T-helper 1 cell treated with Interleukin-12 subunit alpha and Interleukin-12 subunit beta and Interleukin-4 antibody, amounts not matched to agents 30 ng/mL and 1 ng/mL, for 36 hours (primary cell): ENCODE measurements around the gene EXOC8. TPM values are rescaled to one million over a fixed set of nuclear protein-coding genes. Genes with fewer than 3 reads are reported as not detected.

Experiments used
- intact Hi-C: fragments of 100-400 bp; cut with micrococcal nuclease; formaldehyde crosslinking; loops from one replicate; pipeline ENCODE4 v1.15.1; 2024
- total RNA-seq: library from RNA; stranded (reverse); gene quantifications from 2 replicates; pipeline ENCODE4 v1.2.3, GENCODE V29; 2022

Gene EXOC8, protein sequence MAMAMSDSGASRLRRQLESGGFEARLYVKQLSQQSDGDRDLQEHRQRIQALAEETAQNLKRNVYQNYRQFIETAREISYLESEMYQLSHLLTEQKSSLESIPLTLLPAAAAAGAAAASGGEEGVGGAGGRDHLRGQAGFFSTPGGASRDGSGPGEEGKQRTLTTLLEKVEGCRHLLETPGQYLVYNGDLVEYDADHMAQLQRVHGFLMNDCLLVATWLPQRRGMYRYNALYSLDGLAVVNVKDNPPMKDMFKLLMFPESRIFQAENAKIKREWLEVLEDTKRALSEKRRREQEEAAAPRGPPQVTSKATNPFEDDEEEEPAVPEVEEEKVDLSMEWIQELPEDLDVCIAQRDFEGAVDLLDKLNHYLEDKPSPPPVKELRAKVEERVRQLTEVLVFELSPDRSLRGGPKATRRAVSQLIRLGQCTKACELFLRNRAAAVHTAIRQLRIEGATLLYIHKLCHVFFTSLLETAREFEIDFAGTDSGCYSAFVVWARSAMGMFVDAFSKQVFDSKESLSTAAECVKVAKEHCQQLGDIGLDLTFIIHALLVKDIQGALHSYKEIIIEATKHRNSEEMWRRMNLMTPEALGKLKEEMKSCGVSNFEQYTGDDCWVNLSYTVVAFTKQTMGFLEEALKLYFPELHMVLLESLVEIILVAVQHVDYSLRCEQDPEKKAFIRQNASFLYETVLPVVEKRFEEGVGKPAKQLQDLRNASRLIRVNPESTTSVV
- 22.6 and 23.5 TPM in 2 replicates for total RNA-seq

- intact Hi-C loops: loop anchor here (1.0 to 5.0 kb wide), 15 partner anchors 21 to 1995 kb away; partner anchors contain the start of genes C1orf198, CCSAP, COG2 and EGLN1
Measured at GRCh38 chr1:231337472-231338269, at the start of gene EXOC8. Gene EXOC8 (minus strand): TSS chr1:231337852. CDS start chr1:231337745, 107 bp downstream.

GRCh38 chr1:231386466-231386865 is 48.8 kb upstream of the EXOC8 start:
- intact Hi-C loops: no loop called here

DNA sequence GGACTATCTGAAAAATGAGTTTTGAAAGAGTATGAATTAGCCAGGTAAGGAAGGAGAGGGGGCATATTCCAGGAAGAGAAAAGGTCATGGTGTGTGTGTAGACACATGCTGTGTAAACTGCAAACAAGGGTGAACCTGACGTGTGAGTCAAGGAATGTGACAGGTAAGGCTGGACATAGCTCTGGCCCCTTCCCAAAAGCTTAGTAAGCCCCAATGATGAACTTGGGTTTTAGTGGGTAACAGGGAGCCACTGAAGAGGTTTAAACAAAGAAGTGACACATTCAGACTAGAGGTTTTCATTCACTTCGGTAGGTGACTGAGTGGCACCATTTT is 47.7 kb upstream of the EXOC8 start:
- intact Hi-C loops: no loop called here

- intact Hi-C loops: no loop called here
Measured at GRCh38 chr1:231384696-231385415, 47.2 kb upstream of the EXOC8 start.

- intact Hi-C loops: no loop called here
Measured at GRCh38 chr1:231383159-231383860, 45.7 kb upstream of the EXOC8 start.

DNA sequence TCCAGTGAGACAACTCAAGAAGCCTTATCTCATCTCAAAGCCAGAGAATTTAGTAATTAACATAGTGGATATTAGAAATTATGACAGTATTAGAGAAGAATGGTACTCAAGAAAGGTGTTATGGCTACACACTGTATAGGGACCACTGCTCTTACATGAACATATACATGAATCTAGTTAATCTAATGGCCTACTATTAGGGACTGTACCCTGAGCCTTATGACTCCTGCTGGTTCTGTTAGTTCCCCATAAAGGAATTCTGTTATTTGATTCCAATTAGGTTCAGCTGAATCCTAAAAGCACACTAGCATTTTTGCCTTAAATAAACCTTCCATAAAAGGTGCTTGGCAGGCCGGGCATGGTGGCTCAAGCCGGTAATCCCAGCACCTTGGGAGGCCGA is 44.8 kb upstream of the EXOC8 start:
- intact Hi-C loops: no loop called here

- intact Hi-C loops: no loop called here
Measured at GRCh38 chr1:231381729-231382128, 44.1 kb upstream of the EXOC8 start.

DNA sequence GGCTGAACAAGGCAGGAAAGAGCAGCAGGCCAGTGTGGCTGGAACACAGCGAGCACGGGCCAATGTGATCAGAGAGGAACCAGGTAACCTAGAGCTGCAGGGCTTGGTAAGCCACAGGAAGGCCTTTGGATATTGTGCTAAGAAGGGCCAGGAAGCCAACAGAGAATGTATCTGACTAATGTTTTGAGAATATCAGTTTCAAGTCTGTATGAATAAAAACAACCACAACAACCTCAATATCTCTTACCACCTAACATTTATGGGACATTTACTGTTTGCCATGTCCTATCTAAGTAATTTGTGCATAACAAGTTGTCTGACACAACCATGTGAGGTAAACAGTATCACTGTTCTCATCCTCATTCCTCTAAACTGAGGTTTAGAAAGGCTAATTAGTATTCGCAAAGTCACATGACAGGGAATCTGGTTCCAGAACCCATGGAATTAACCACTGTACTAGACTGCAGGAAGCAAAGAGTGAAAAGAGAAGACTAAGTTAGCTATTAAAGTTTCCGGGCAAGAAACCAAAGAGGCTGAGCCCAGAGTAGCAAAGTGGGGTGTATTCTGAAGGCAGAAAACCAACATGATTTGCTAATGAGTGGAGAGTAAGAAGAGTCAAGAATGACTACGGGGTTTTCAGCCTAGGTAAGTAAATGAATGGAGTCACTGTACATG is 39.4 kb upstream of the EXOC8 start:
- intact Hi-C loops: loop anchor here (1.0 kb wide), 2 partner anchors 43 to 83 kb away; no protein-coding TSS in a partner anchor

DNA sequence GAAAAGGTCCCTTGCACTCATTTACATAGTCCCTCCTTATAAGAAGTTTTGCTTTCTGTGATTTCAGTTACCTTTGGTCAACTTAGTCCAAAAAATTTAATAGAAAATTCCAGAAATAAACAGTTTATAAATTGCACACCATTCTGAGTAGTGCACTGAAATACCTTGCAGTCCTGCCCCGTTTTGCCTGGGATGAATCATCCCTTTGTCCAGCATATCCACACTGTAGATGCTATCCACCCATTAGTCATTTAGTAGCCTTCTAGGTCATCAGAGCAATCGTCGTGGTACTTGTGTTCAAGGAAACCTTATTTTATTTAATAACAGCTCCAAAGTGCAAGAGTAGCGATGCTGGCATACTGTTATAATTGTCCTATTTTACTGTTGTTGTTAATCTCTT is 38.4 kb upstream of the EXOC8 start:
- intact Hi-C loops: no loop called here

DNA sequence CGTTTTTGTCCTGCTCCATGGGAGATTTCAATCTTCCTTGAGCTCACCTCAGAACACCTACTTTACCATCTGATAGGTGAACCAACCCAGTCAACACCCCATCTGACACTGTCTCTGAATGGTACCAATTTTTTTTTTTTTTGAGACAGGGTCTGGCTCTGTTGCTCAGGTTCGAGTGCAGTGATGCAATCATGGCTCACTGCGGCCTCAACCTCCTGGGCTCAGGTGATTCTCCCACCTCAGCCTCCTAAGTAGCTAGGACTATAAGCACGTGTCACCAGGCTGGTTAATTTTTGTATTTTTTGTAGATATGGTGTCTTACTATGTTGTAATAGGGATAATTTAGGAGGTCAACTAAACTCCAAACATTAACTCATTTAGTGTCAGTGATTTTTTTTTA is 36.7 kb upstream of the EXOC8 start:
- intact Hi-C loops: no loop called here

DNA sequence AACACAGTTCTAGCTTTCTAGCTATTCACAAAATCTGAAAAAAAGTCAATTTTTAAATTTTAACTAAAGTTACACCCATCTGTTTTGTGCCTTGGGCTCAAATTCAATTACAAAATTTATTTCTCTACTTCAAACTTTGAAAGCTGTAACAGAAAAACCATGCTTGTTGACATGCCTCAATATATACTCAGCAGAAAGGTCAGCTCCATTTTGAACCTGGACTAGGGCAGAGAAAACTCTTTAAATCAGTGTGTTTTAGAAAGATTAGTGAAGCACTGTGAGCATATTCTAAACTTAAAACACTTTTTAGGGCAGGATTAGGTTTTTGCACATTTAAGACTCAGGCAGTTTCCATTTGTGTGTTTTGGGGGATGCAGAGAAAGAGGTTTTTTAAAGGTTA is 34.8 kb upstream of the EXOC8 start:
- intact Hi-C loops: no loop called here

GRCh38 chr1:231369282-231369681 is 31.6 kb upstream of the EXOC8 start:
- intact Hi-C loops: no loop called here

GRCh38 chr1:231364192-231364591 is 26.5 kb upstream of the EXOC8 start:
- intact Hi-C loops: no loop called here

DNA sequence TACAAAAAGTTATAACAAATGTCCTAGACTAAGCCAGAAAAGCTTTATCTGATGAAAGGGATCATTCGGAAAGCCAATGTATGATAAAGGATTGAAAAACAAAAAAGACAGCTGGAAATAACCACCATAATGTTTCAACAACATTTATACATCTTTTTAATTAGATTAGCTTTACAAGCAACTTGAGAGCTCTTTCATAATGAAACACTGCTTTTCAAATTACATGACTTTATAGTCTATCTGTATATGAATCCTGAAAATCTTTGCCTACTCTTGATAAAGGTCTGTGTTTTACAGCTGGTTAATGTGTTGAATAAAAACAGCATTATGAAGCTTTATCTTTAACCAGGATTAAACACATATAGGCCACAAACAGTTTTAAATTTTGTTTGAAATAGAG is 26.0 kb upstream of the EXOC8 start:
- intact Hi-C loops: no loop called here

- intact Hi-C loops: no loop called here
Measured at GRCh38 chr1:231362325-231362724, 24.7 kb upstream of the EXOC8 start.

DNA sequence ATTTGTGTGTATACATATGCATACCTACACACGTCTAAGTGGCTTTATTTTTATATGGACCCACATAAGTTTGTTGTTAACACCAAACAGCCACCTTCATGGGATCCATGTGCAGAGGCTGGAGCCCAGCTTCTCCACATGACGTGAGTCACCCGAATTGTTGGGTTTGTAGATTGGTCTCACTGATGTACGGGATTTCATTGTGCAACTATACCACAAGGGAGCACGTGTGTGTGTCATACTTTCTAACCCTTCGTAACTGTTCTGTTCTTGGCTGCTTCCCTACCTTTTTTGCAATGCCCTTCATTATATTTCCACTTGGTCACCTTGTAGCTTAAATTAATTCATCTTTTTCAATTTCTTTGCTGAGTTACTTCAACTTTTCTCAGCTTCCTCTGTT is 21.5 kb upstream of the EXOC8 start:
- intact Hi-C loops: no loop called here

GRCh38 chr1:231357831-231358354 is 20.2 kb upstream of the EXOC8 start:
- intact Hi-C loops: loop anchor here (1.0 kb wide), 7 partner anchors 20 to 448 kb away; partner anchors contain the start of genes EGLN1, SPRTN and TSNAX

DNA sequence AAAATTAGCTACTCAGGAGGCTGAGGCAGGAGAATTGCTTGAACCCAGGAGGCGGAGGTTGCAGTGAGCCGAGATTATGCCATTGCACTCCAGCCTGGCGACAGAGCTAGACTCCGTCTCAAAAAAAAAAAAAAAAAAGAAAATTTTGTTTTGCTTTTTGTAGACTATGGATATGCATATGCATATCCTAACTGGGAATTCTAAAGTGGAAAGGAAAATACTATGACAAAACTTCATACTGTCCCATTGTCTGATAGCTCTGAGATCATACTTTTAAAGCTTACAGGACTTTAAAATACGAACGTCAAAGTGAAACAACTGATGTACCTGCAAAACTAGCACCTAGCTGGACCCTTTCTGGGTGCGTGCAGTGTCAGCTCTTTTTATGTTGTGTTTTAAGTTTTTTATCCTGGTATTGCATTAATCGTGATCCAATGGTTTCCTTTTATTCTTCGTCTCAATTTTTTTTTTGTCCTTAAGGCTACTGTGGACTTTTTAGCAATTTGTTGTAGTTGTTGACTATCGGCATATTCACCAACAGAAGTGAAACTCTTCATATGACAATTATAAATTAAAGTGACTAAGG is 19.6 kb upstream of the EXOC8 start:
- intact Hi-C loops: no loop called here

DNA sequence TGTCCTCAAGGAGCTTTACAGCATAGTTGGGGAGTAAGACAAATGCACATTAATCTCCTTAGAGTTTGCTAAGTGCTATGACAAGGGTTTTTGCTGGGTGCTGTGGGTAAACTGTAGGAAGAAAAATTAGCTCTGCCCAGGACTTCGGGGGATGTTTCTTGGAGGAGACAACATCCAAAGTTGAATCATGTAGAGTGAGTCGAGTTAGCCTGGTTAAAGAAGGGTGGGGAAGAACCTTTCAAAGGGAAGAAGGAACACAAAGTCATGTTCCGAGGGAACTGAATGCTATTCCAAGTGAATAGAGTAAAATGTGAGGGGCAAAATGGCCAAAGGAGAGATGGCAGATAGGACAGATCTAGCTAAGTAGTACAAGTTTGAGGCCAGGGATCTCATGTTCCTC is 17.5 kb upstream of the EXOC8 start:
- intact Hi-C loops: no loop called here
